Parathyroid adenoma (tissue), 2 donors: ENCODE results near the gene ARHGEF2.

Experiments used
- H2AFZ ChIP-seq: fragments of 300-600 bp; sonication (generic); one replicate; pipeline ENCODE4 v1.7.0; 2017; ENCODE audit warnings: antibody characterized with exemption, mild to moderate bottlenecking
- H3K27ac ChIP-seq: fragments of 300-600 bp; sonication (generic); one replicate; pipeline ENCODE4 v1.7.0; 2017
- H3K27me3 ChIP-seq: fragments of 300-600 bp; sonication (generic); one replicate; pipeline ENCODE4 v1.7.0; 2017; ENCODE audit warnings: low read length; ENCODE audit not compliant: control insufficient read depth, insufficient read depth
- H3K36me3 ChIP-seq: fragments of 300-600 bp; sonication (generic); one replicate; pipeline ENCODE4 v1.7.0; 2017; ENCODE audit warnings: low read length; ENCODE audit not compliant: control insufficient read depth, insufficient read depth
- H3K4me1 ChIP-seq: fragments of 300-600 bp; sonication (generic); one replicate; pipeline ENCODE4 v1.7.0; 2017; ENCODE audit warnings: control low read depth
- H3K4me2 ChIP-seq: fragments of 300-600 bp; sonication (generic); one replicate; pipeline ENCODE4 v1.7.0; 2017; ENCODE audit warnings: low read length
- H3K4me3 ChIP-seq: fragments of 300-600 bp; sonication (generic); one replicate; pipeline ENCODE4 v1.7.0; 2017; ENCODE audit warnings: low read depth, low read length
- H3K79me2 ChIP-seq: fragments of 300-600 bp; sonication (generic); one replicate; pipeline ENCODE4 v1.7.0; 2017; ENCODE audit warnings: control low read depth
- H3K9ac ChIP-seq: fragments of 300-600 bp; sonication (generic); one replicate; pipeline ENCODE4 v1.7.0; 2017; ENCODE audit warnings: mild to moderate bottlenecking
- H3K9me3 ChIP-seq: fragments of 300-600 bp; sonication (generic); one replicate; pipeline ENCODE4 v1.7.0; 2017; ENCODE audit warnings: low read length; ENCODE audit not compliant: control insufficient read depth
- CTCF ChIP-seq: fragments of 300-600 bp; sonication (generic); IDR thresholded peaks from one replicate; pipeline ENCODE4 v1.7.0; 2017; ENCODE audit warnings: antibody characterized with exemption, mild to moderate bottlenecking
- donor health status: primary hyperparathyroidism.

The ARHGEF2 gene

GRCh38 chr1:155979597-155980343 lies 1.4 kb upstream of the ARHGEF2 start:
- H3K79me2 ChIP-seq = no peaks in the 10 kb centered on the region
- H3K9ac ChIP-seq = no peak overlapping the region
- peak overlapping the region; percentile 85 for H3K4me2 ChIP-seq
- peaks cover 26% of the 10 kb centered on the region for H3K4me1 ChIP-seq
- H3K9me3 ChIP-seq = no peaks in the 10 kb centered on the region
- H3K4me3 ChIP-seq = peak overlapping the region; percentile 92
- H2AFZ ChIP-seq = no peak overlapping the region
- H3K27me3 ChIP-seq = no peaks in the 10 kb centered on the region
- peak overlapping the region; percentile 80 for H3K27ac ChIP-seq
- no peak for TF ChIP-seq CTCF
- no peaks in the 10 kb centered on the region for H3K36me3 ChIP-seq

- Histone ChIP-seq H3K27ac (peak overlapping the region; percentile 80), H3K4me3 (peak overlapping the region; percentile 92), H3K27me3 (no peaks in the 10 kb centered on the region), H3K36me3 (no peaks in the 10 kb centered on the region), H3K79me2 (no peaks in the 10 kb centered on the region), H3K9ac (no peak overlapping the region), H3K9me3 (no peaks in the 10 kb centered on the region), H3K4me2 (peak overlapping the region; percentile 85), H3K4me1 (peaks cover 21% of the 10 kb centered on the region), H2AFZ (peak overlapping the region; percentile 77)
- no peak for TF ChIP-seq CTCF
Measured at GRCh38 chr1:155978973-155979429, 654 bp upstream of the ARHGEF2 start.

- TF ChIP-seq CTCF = no peak
- Histone ChIP-seq H3K27me3 (no peaks in the 10 kb centered on the region), H3K36me3 (no peaks in the 10 kb centered on the region), H3K27ac (peak overlapping the region; percentile 80), H3K4me3 (peak overlapping the region; percentile 92), H3K79me2 (no peaks in the 10 kb centered on the region), H3K9ac (peak overlapping the region; percentile 37), H2AFZ (peak overlapping the region; percentile 77), H3K4me2 (peak overlapping the region; percentile 85), H3K4me1 (peaks cover 13% of the 10 kb centered on the region), H3K9me3 (no peaks in the 10 kb centered on the region)
Measured at GRCh38 chr1:155977690-155978324, 540 bp downstream of the ARHGEF2 start.

GRCh38 chr1:155976913-155977689 lies 1.2 kb downstream of the ARHGEF2 start:
- TF ChIP-seq CTCF = no peak
- Histone ChIP-seq H3K27ac (peak overlapping the region; percentile 80), H3K4me2 (peak overlapping the region; percentile 85), H3K36me3 (no peaks in the 10 kb centered on the region), H3K4me3 (peak overlapping the region; percentile 92), H2AFZ (peak overlapping the region; percentile 22), H3K79me2 (no peaks in the 10 kb centered on the region), H3K4me1 (peaks cover 13% of the 10 kb centered on the region), H3K9ac (no peak overlapping the region), H3K27me3 (no peaks in the 10 kb centered on the region), H3K9me3 (no peaks in the 10 kb centered on the region)
